Esophagus (tissue), 2 donors: ENCODE results near the gene CD47. TPM values are rescaled to one million over a fixed set of nuclear protein-coding genes. Genes with fewer than 3 reads are reported as not detected.

Experiments used
- H3K27ac ChIP-seq, 2 donors: one replicate each; pipeline ENCODE4 v1.5.1; 2013; ENCODE audit warnings: low read depth in 2 of 2, mild to moderate bottlenecking in 2 of 2, inconsistent platforms in 1 of 2, low read length in 1 of 2, moderate library complexity in 1 of 2
- H3K27me3 ChIP-seq, 2 donors: one replicate each; pipeline ENCODE4 v1.6.1; 2013; ENCODE audit warnings: low read length in 2 of 2, control low read depth in 1 of 2, mild to moderate bottlenecking in 1 of 2; ENCODE audit not compliant: insufficient read depth in 2 of 2, control insufficient read depth in 1 of 2
- H3K36me3 ChIP-seq, 2 donors: one replicate each; pipeline ENCODE4 v1.6.1; 2013; ENCODE audit warnings: low read length in 1 of 2; ENCODE audit not compliant: control insufficient read depth in 2 of 2, insufficient read depth in 2 of 2
- H3K4me1 ChIP-seq, 2 donors: one replicate each; pipeline ENCODE4 v1.6.1; 2013; ENCODE audit warnings: low read length in 1 of 2; ENCODE audit not compliant: control insufficient read depth in 2 of 2, insufficient read depth in 2 of 2
- H3K4me3 ChIP-seq, 2 donors: one replicate each; pipeline ENCODE4 v1.5.1; 2013; ENCODE audit warnings: low read length in 2 of 2, mild to moderate bottlenecking in 2 of 2, low read depth in 1 of 2, moderate library complexity in 1 of 2
- H3K9me3 ChIP-seq, 2 donors: one replicate each; pipeline ENCODE4 v1.6.1; 2013; ENCODE audit warnings: mild to moderate bottlenecking in 2 of 2, low read depth in 1 of 2, low read length in 1 of 2, moderate library complexity in 1 of 2; ENCODE audit not compliant: control insufficient read depth in 2 of 2, insufficient read depth in 1 of 2
- WGBS, 2 donors: extraction: QIAGEN DNeasy Blood & Tissue Kit; methylation state at CpG; one replicate each; pipeline ENCODE4 v1.1.7; 2013; 5-methylcytosine and 5-hydroxymethylcytosine counted together
- polyA plus RNA-seq, 2 donors: library from polyadenylated mRNA; stranded (reverse); fragments of 200-250 nt; gene quantifications; one replicate each; pipeline ENCODE4 v1.2.3, GENCODE V29; 2013
- donor health status: healthy with polysubstance abuse.
- donor health status: Bipolar disorder and iron deficiency.

The CD47 gene
- polyA plus RNA-seq, 2 donors, result 73.6 to 73.7 TPM

GRCh38 chr3:108079877-108080276 lies 11.0 kb downstream of the CD47 start:
- Histone ChIP-seq H3K36me3 (no peaks in the 10 kb centered on the region), H3K9me3 (no peaks in the 10 kb centered on the region), H3K27ac (no peak overlapping the region), H3K4me3 (no peak overlapping the region), H3K4me1 (no peaks in the 10 kb centered on the region), H3K27me3 (no peaks in the 10 kb centered on the region)
- 81 to 90% methylated on average over 5 of the region's 5 CpGs for WGBS, 2 donors

DNA sequence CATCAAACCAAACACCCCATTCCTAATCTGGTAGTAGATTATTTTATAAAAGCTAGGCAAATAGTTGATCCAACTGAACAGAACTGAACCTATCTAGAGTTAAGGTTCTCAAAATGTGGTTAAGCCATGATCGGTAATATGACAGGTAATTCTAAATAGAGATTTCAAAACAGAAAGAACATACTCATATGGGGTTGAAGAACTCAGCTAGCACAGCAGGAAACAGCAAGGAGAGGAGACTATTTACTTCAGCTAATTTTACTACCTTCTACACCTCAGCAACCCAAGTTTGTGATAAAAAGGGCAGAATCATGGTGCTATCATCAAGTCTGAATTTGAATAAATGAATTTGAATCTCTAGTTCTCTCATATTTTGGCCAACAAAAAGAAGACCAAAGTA lies 11.8 kb downstream of the CD47 start:
- no peaks in the 10 kb centered on the region for H3K4me1 ChIP-seq
- H3K9me3 ChIP-seq, result no peaks in the 10 kb centered on the region
- 86 to 89% methylated on average over 1 of the region's 1 CpG for WGBS, 2 donors
- H3K36me3 ChIP-seq, result no peaks in the 10 kb centered on the region
- no peak overlapping the region for H3K27ac ChIP-seq
- H3K4me3 ChIP-seq, result no peak overlapping the region
- H3K27me3 ChIP-seq, result no peaks in the 10 kb centered on the region

GRCh38 chr3:108076564-108076963 lies 14.3 kb downstream of the CD47 start:
- H3K4me3 ChIP-seq, result no peak overlapping the region
- H3K36me3 ChIP-seq, result no peaks in the 10 kb centered on the region
- H3K9me3 ChIP-seq, result no peaks in the 10 kb centered on the region
- H3K4me1 ChIP-seq, result peaks cover 0 to 3% of the 10 kb centered on the region in 2 donors
- H3K27ac ChIP-seq, result no peak overlapping the region
- WGBS, 2 donors, result 90 to 91% methylated on average over 2 of the region's 2 CpGs
- H3K27me3 ChIP-seq, result no peaks in the 10 kb centered on the region

DNA sequence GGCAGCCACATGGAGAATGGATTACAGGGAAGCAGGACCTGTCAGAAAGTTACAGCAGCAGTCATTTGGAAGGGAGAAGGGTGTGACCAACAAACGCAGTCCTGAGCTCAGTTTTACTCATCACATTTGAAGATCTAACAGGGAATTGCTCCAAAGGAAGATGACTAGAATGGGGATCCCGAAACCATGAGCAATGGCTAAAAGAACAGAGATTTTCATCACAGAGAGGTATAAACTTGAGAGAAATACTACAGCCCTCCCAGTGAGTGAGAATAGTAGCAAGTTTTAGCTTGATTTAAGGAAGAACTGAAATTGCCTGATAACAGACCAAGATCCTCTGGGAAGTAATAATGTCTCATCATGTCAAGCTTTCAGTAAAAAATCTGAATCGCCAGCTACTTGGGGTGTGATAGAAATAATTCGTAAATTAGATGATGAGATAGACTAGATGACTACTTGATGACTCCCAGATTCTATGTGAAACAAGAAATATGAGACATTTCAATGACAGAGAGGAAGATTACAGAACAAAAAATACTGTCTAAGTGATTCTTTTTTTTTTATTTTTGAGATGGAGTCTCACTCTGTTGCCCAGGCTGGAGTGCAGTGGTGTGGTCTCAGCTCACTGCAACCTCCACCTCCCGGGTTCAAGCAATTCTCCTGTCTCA lies 16.9 kb downstream of the CD47 start:
- Histone ChIP-seq H3K4me1 (peaks cover 0 to 3% of the 10 kb centered on the region in 2 donors), H3K27ac (no peak overlapping the region)

DNA sequence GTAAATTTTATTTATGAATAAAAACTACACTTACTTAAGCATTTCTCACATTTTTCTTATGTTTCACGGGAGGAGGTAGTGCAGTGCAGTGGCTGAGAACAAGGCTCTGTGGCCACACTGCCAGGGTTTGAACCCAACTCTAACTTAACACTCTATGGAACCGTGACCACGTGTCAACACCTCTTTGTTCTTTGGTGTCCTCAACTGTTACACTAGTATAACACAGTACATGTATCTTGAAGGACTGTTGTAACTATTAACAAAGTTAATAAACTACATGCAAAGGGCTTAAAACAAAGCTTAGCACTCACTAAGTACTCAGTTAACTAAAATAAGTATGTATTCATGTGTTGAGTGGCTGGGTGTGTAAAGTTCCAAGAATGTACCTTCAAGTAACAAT lies 19.5 kb downstream of the CD47 start:
- Histone ChIP-seq H3K27ac (no peak overlapping the region), H3K4me1 (peaks cover 0 to 5% of the 10 kb centered on the region in 2 donors), H3K27me3 (no peaks in the 10 kb centered on the region), H3K36me3 (peaks cover 0 to 6% of the 10 kb centered on the region in 2 donors), H3K9me3 (no peaks in the 10 kb centered on the region), H3K4me3 (no peak overlapping the region)
- WGBS, 2 donors, result 85 to 92% methylated on average over 3 of the region's 3 CpGs

More for the DNA sequence above, 16.9 kb downstream of the CD47 start:
- Histone ChIP-seq H3K27me3 (no peaks in the 10 kb centered on the region), H3K9me3 (no peaks in the 10 kb centered on the region), H3K36me3 (no peaks in the 10 kb centered on the region), H3K4me3 (no peak overlapping the region)
- whole genome bisulfite sequencing, 2 donors, result 63 to 68% methylated on average over 5 of the region's 5 CpGs

DNA sequence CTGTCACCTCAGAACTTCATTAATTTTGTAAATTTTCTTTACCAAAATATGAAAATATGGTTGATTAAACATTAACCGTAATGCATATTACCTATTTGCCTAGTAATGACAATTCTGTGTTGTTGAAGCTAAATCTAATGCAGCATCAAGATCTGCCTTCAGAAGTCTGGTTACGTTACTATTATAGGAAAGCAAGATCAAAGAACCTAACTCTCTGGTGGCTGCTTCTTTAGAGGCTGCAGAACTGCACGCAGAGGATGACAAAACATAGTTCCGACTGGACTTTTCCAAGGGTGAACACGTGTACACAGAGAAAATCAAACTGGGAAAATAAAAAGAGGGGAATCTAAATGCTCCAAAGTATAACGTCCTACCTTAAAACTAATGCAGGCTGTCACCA lies 20.5 kb downstream of the CD47 start:
- no peak overlapping the region for H3K4me3 ChIP-seq
- 77 to 78% methylated on average over 6 of the region's 6 CpGs for WGBS, 2 donors
- no peaks in the 10 kb centered on the region for H3K9me3 ChIP-seq
- H3K36me3 ChIP-seq, result peaks cover 0 to 6% of the 10 kb centered on the region in 2 donors
- no peak overlapping the region for H3K27ac ChIP-seq
- no peaks in the 10 kb centered on the region for H3K27me3 ChIP-seq
- peaks cover 0 to 5% of the 10 kb centered on the region in 2 donors for H3K4me1 ChIP-seq

DNA sequence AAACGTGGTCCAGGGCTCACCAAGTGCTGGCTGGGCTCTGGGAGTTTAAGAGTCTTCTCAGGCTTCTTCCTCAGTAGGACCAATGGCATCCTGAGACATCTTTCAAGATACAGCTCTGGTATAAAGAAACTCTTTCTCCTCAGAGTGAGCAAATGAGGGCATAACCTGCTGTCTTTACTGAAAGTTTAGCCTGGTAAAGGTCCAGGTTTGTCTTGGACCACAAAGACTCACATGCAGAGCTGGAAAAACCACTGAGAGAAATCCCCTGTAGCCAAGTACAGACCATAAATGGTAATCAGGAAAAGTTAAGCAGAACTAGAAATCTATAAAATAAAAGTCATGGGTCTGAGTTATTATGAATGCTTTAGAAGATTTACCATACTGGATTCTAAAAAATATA lies 23.1 kb downstream of the CD47 start:
- WGBS, 2 donors, result 39 to 44% methylated on average over 1 of the region's 1 CpG
- Histone ChIP-seq H3K36me3 (peaks cover 0 to 6% of the 10 kb centered on the region in 2 donors), H3K9me3 (no peaks in the 10 kb centered on the region), H3K4me1 (peaks cover 0 to 2% of the 10 kb centered on the region in 2 donors), H3K27ac (no peak overlapping the region), H3K27me3 (no peaks in the 10 kb centered on the region), H3K4me3 (no peak overlapping the region)

- H3K36me3 ChIP-seq, result peaks cover 4 to 10% of the 10 kb centered on the region in 2 donors
- H3K9me3 ChIP-seq, result no peaks in the 10 kb centered on the region
- H3K27ac ChIP-seq, result no peak overlapping the region
- H3K27me3 ChIP-seq, result no peaks in the 10 kb centered on the region
- no peak overlapping the region for H3K4me3 ChIP-seq
- peaks cover 0 to 2% of the 10 kb centered on the region in 2 donors for H3K4me1 ChIP-seq
Observed at GRCh38 chr3:108065096-108065495, 25.7 kb downstream of the CD47 start.

- Histone ChIP-seq H3K9me3 (no peaks in the 10 kb centered on the region), H3K27ac (no peak overlapping the region), H3K4me1 (peaks cover 0 to 2% of the 10 kb centered on the region in 2 donors), H3K36me3 (peaks cover 4 to 10% of the 10 kb centered on the region in 2 donors), H3K4me3 (no peak overlapping the region), H3K27me3 (no peaks in the 10 kb centered on the region)
- WGBS, 2 donors, result 84 to 96% methylated on average over 1 of the region's 1 CpG
Observed at GRCh38 chr3:108064293-108064887, 26.4 kb downstream of the CD47 start.

GRCh38 chr3:108062051-108062450 lies 28.8 kb downstream of the CD47 start:
- Histone ChIP-seq H3K4me1 (no peaks in the 10 kb centered on the region), H3K36me3 (peaks cover 4% of the 10 kb centered on the region in 2 donors), H3K9me3 (no peaks in the 10 kb centered on the region), H3K27me3 (no peaks in the 10 kb centered on the region), H3K4me3 (no peak overlapping the region), H3K27ac (no peak overlapping the region)
- WGBS, 2 donors, result 85% methylated on average over 1 of the region's 1 CpG
